ENCODE data around the gene ST7. TPM values are rescaled to one million over a fixed set of nuclear protein-coding genes. Genes with fewer than 3 reads are reported as not detected.
A peak's percentile ranks its signal among the peaks of the same experiment; 100 is the strongest.

Gene ST7
- total RNA-seq, 1 experiment from 2014 or later = 12.9 TPM

GRCh38 chr7:117072620-117073118 lies 119.4 kb downstream of the ST7 start:
- no peak overlapping the region for H4K5ac ChIP-seq (ENCODE audit: insufficient read length, low read depth, low read length)
- no peak overlapping the region for H3K56ac ChIP-seq (ENCODE audit: insufficient read length, low read depth, low read length)
- WGBS (ENCODE audit: extremely low coverage, insufficient read length, low lambda C conversion rate) = no CpG with 5 or more reads among the region's 7 CpGs
- peaks cover 4% of the 10 kb centered on the region; the same call in 1 of the 2 replicates for H3K4me1 ChIP-seq (ENCODE audit: insufficient read depth, low read length)
- Mint-ChIP-seq H3K27me3 (ENCODE audit: low read depth) (no peaks in the 10 kb centered on the region), H3K4me1 (peaks cover 26 to 27% of the 10 kb centered on the region in 2 experiments), H3K27ac (peak overlapping the region; percentile 23 to 41 (median 29); a peak in 4 of 7 replicates), H3K9me3 (peaks cover 0 to 4% of the 10 kb centered on the region in 2 experiments; a peak in 2 of 5 replicates), H3K4me3 (no peak overlapping the region), H3K36me3 (ENCODE audit: insufficient read depth in 1 of 3, low read depth in 3 of 3) (peaks cover 0 to 6% (median 5%) of the 10 kb centered on the region in 3 experiments; a peak in 5 of 7 replicates)
- H3K79me1 ChIP-seq (ENCODE audit: insufficient read depth, low read depth, low read length, poor library complexity, severe bottlenecking) = no peaks in the 10 kb centered on the region
- H2AFZ ChIP-seq (ENCODE audit: low read length) = no peak overlapping the region
- no peaks in the 10 kb centered on the region for H3K79me2 ChIP-seq (ENCODE audit: insufficient read depth, low read length)
- H2BK5ac ChIP-seq (ENCODE audit: insufficient read length, low read length) = no peak overlapping the region
- H3K4me2 ChIP-seq (ENCODE audit: insufficient read depth, insufficient read length, low read length) = no peak overlapping the region
- DNase-seq = no peak
- no peak overlapping the region for H2BK120ac ChIP-seq (ENCODE audit: low read depth, low read length, poor library complexity, severe bottlenecking)
- H2BK20ac ChIP-seq (ENCODE audit: low read depth, low read length, poor library complexity, severe bottlenecking) = no peak overlapping the region
- H3K9me3 ChIP-seq (ENCODE audit: control insufficient read depth, low read depth, low read length) = peaks cover 4% of the 10 kb centered on the region
- no peak overlapping the region for H3K4ac ChIP-seq (ENCODE audit: low read depth, low read length)
- TF ChIP-seq CTCF (conservative IDR thresholded peaks at IDR 0.05) = no peak
- no peak overlapping the region for H3T11ph ChIP-seq (ENCODE audit: low read length)
- H3K23ac ChIP-seq (ENCODE audit: insufficient read length, low read depth, low read length) = no peak overlapping the region
- H4K91ac ChIP-seq (ENCODE audit: insufficient read length, low read depth, low read length) = no peak overlapping the region
- no peak overlapping the region for H3K18ac ChIP-seq (ENCODE audit: insufficient read length, low read depth, low read length)
- no peak overlapping the region for H2BK12ac ChIP-seq (ENCODE audit: insufficient read length, low read depth, low read length)
- H2BK15ac ChIP-seq (ENCODE audit: low read depth, low read length) = no peak overlapping the region
- H3K27me3 ChIP-seq (ENCODE audit: insufficient read depth, low read length) = no peaks in the 10 kb centered on the region
- H3K23me2 ChIP-seq (ENCODE audit: insufficient read length, low read depth, low read length, poor library complexity, severe bottlenecking) = no peaks in the 10 kb centered on the region
- H3K9ac ChIP-seq (ENCODE audit: extremely low read depth, insufficient read length, low read length) = no peak overlapping the region
- H4K20me1 ChIP-seq (ENCODE audit: control insufficient read depth, insufficient read depth, insufficient read length) = no peaks in the 10 kb centered on the region
- H3K27ac ChIP-seq (ENCODE audit: insufficient read length, low read depth, low read length) = no peak overlapping the region
- no peak overlapping the region for H3K14ac ChIP-seq (ENCODE audit: insufficient read depth, low read length)
- H2AK5ac ChIP-seq (ENCODE audit: insufficient read length, low read length) = no peak overlapping the region
- H4K8ac ChIP-seq (replicated peaks; ENCODE audit: insufficient read length, low read depth, low read length) = no peak overlapping the region
